Muscle of leg (tissue), 11 donors: ENCODE measurements around the gene MIDN. TPM values are rescaled to one million over a fixed set of nuclear protein-coding genes. Genes with fewer than 3 reads are reported as not detected.

ENCODE experiments used
- DNase-seq: peaks from one replicate; pipeline ENCODE4 v3.0.0; 2013
- H3K27ac ChIP-seq: one replicate; pipeline ENCODE4 v1.5.1; 2013; ENCODE audit warnings: mild to moderate bottlenecking, low read length, control low read depth
- H3K27me3 ChIP-seq: one replicate; pipeline ENCODE4 v1.6.1; 2013; ENCODE audit warnings: low read length; ENCODE audit not compliant: control insufficient read depth, insufficient read depth
- H3K36me3 ChIP-seq: one replicate; pipeline ENCODE4 v1.6.1; 2013; ENCODE audit warnings: low read length; ENCODE audit not compliant: control insufficient read depth, insufficient read depth
- H3K4me1 ChIP-seq: one replicate; pipeline ENCODE4 v1.6.1; 2013; ENCODE audit warnings: low read length; ENCODE audit not compliant: control insufficient read depth, insufficient read depth
- H3K4me3 ChIP-seq: one replicate; pipeline ENCODE4 v1.5.1; 2013; ENCODE audit warnings: low read length, control low read depth
- H3K9me3 ChIP-seq: replicated peaks from 2 replicates; pipeline ENCODE4 v1.6.1; 2013; ENCODE audit warnings: low read depth, low read length; ENCODE audit not compliant: control insufficient read depth
- WGBS: methylation state at CpG from one replicate; pipeline ENCODE4 v1.1.5; 2013; ENCODE audit warnings: missing lambda C conversion rate; ENCODE audit not compliant: insufficient coverage; 5-methylcytosine and 5-hydroxymethylcytosine counted together
- polyA plus RNA-seq, 8 donors: library from polyadenylated mRNA; unstranded; fragments of 120-200 nt; gene quantifications; one replicate each; pipeline versions ENCODE4 v1.2.1 to v1.2.3, GENCODE V29; 2013; ENCODE audit warnings: inconsistent platforms in 1 of 8, low replicate concordance in 1 of 8; ENCODE audit not compliant: insufficient read length in 8 of 8, insufficient read depth in 1 of 8
- total RNA-seq: library from RNA; stranded (reverse); fragments of 120-200 nt; gene quantifications from one replicate; pipeline ENCODE4 v1.2.4, GENCODE V29; 2013

Gene MIDN
- total and polyA plus RNA-seq, 9 donors, result 9.2 to 54.7 (median 38.9) TPM

GRCh38 chr19:1220477-1220930 lies 27.9 kb upstream of the MIDN start:
- H3K9me3 ChIP-seq, result no peaks in the 10 kb centered on the region
- H3K27me3 ChIP-seq, result no peaks in the 10 kb centered on the region
- DNase-seq, result no peak
- peak overlapping the region; percentile 20 for H3K27ac ChIP-seq
- no peak overlapping the region for H3K4me3 ChIP-seq
- peaks cover 62% of the 10 kb centered on the region for H3K36me3 ChIP-seq
- WGBS, result 88% methylated on average over 28 of the region's 33 CpGs
- H3K4me1 ChIP-seq, result peaks cover 69% of the 10 kb centered on the region

GRCh38 chr19:1220976-1221903 lies 27.1 kb upstream of the MIDN start:
- H3K4me1 ChIP-seq, result peaks cover 62% of the 10 kb centered on the region
- peaks cover 70% of the 10 kb centered on the region for H3K36me3 ChIP-seq
- WGBS, result 45% methylated on average over 24 of the region's 38 CpGs
- no peaks in the 10 kb centered on the region for H3K9me3 ChIP-seq
- H3K4me3 ChIP-seq, result no peak overlapping the region
- H3K27me3 ChIP-seq, result no peaks in the 10 kb centered on the region
- peak; percentile 76 for DNase-seq
- H3K27ac ChIP-seq, result peak overlapping the region; percentile 35

GRCh38 chr19:1221904-1222255 lies 26.5 kb upstream of the MIDN start:
- peak overlapping the region; percentile 35 for H3K27ac ChIP-seq
- no peak overlapping the region for H3K4me3 ChIP-seq
- DNase-seq, result no peak
- no peaks in the 10 kb centered on the region for H3K27me3 ChIP-seq
- peaks cover 56% of the 10 kb centered on the region for H3K4me1 ChIP-seq
- H3K9me3 ChIP-seq, result no peaks in the 10 kb centered on the region
- WGBS, result 74% methylated on average over 21 of the region's 22 CpGs
- peaks cover 74% of the 10 kb centered on the region for H3K36me3 ChIP-seq

- peaks cover 50% of the 10 kb centered on the region for H3K4me1 ChIP-seq
- DNase-seq, result no peak
- H3K27ac ChIP-seq, result no peak overlapping the region
- 77% methylated on average over 14 of the region's 14 CpGs for WGBS
- no peaks in the 10 kb centered on the region for H3K27me3 ChIP-seq
- H3K9me3 ChIP-seq, result no peaks in the 10 kb centered on the region
- H3K36me3 ChIP-seq, result peaks cover 79% of the 10 kb centered on the region
- no peak overlapping the region for H3K4me3 ChIP-seq
Measured at GRCh38 chr19:1222394-1222793, 26.0 kb upstream of the MIDN start.

- H3K36me3 ChIP-seq, result peaks cover 80% of the 10 kb centered on the region
- H3K27me3 ChIP-seq, result no peaks in the 10 kb centered on the region
- no peak for DNase-seq
- no peak overlapping the region for H3K4me3 ChIP-seq
- H3K27ac ChIP-seq, result no peak overlapping the region
- peaks cover 42% of the 10 kb centered on the region for H3K4me1 ChIP-seq
- no peaks in the 10 kb centered on the region for H3K9me3 ChIP-seq
- 78% methylated on average over 44 of the region's 48 CpGs for WGBS
Measured at GRCh38 chr19:1223018-1223855, 25.1 kb upstream of the MIDN start.

- no peak for DNase-seq
- peaks cover 74% of the 10 kb centered on the region for H3K36me3 ChIP-seq
- peaks cover 33% of the 10 kb centered on the region for H3K4me1 ChIP-seq
- no peak overlapping the region for H3K27ac ChIP-seq
- WGBS, result 91% methylated on average over 16 of the region's 16 CpGs
- H3K4me3 ChIP-seq, result no peak overlapping the region
- H3K9me3 ChIP-seq, result no peaks in the 10 kb centered on the region
- H3K27me3 ChIP-seq, result no peaks in the 10 kb centered on the region
Measured at GRCh38 chr19:1224047-1224825, 24.1 kb upstream of the MIDN start.

GRCh38 chr19:1224847-1225246 lies 23.5 kb upstream of the MIDN start:
- Histone ChIP-seq H3K9me3 (no peaks in the 10 kb centered on the region), H3K27ac (no peak overlapping the region), H3K27me3 (no peaks in the 10 kb centered on the region), H3K4me3 (no peak overlapping the region), H3K4me1 (peaks cover 33% of the 10 kb centered on the region), H3K36me3 (peaks cover 72% of the 10 kb centered on the region)
- 88% methylated on average over 16 of the region's 16 CpGs for WGBS
- DNase-seq, result no peak

- Histone ChIP-seq H3K4me1 (peaks cover 26% of the 10 kb centered on the region), H3K27ac (no peak overlapping the region), H3K27me3 (no peaks in the 10 kb centered on the region), H3K4me3 (no peak overlapping the region), H3K9me3 (no peaks in the 10 kb centered on the region), H3K36me3 (peaks cover 64% of the 10 kb centered on the region)
- DNase-seq, result no peak
- WGBS, result 85% methylated on average over 26 of the region's 29 CpGs
Measured at GRCh38 chr19:1225440-1226226, 22.8 kb upstream of the MIDN start.

GRCh38 chr19:1226227-1226518 lies 22.2 kb upstream of the MIDN start:
- WGBS, result 96% methylated on average over 11 of the region's 11 CpGs
- H3K36me3 ChIP-seq, result peaks cover 58% of the 10 kb centered on the region
- H3K4me1 ChIP-seq, result peaks cover 20% of the 10 kb centered on the region
- no peak overlapping the region for H3K27ac ChIP-seq
- no peak for DNase-seq
- H3K27me3 ChIP-seq, result no peaks in the 10 kb centered on the region
- no peaks in the 10 kb centered on the region for H3K9me3 ChIP-seq
- H3K4me3 ChIP-seq, result no peak overlapping the region
